Activated B cell treated with CpG ODN at 0.5 μM for 24 hours (primary cell): ENCODE data around the gene STKLD1. TPM values are rescaled to one million over a fixed set of nuclear protein-coding genes. Genes with fewer than 3 reads are reported as not detected.

Experiments
- ATAC-seq: fragments of 200-7000 bp; cut with Tn5 transposase; one replicate; pipeline ENCODE4 v1.10.0; 2021; ENCODE audit warnings: low read depth, mild to moderate bottlenecking, moderate library complexity
- CTCF ChIA-PET: fragments of 350-600 bp; sonication (Branson Sonifier 250); formaldehyde crosslinking; loops from one replicate; lab custom pipeline; 2021; ENCODE audit warnings: antibody characterized with exemption; lab: Charles Lee
- POLR2A ChIA-PET: fragments of 350-600 bp; sonication (Branson Sonifier 250); formaldehyde crosslinking; loops from one replicate; lab custom pipeline; 2021; ENCODE audit warnings: antibody characterized with exemption; lab: Charles Lee
- DNase-seq: peaks from one replicate; pipeline ENCODE4 v3.0.0; 2022
- H3K27ac Mint-ChIP-seq: one replicate; pipeline ENCODE4 v1.8.0; 2020; ENCODE audit warnings: mixed read lengths
- H3K27me3 Mint-ChIP-seq: one replicate; pipeline ENCODE4 v1.8.0; 2021; ENCODE audit warnings: mixed read lengths
- H3K36me3 Mint-ChIP-seq: one replicate; pipeline ENCODE4 v1.8.0; 2021; ENCODE audit warnings: low read depth, mixed read lengths
- H3K4me1 Mint-ChIP-seq: one replicate; pipeline ENCODE4 v1.8.0; 2021; ENCODE audit warnings: mixed read lengths
- H3K4me3 Mint-ChIP-seq: one replicate; pipeline ENCODE4 v1.8.0; 2020; ENCODE audit warnings: mild to moderate bottlenecking, mixed read lengths
- H3K9me3 Mint-ChIP-seq: one replicate; pipeline ENCODE4 v1.8.0; 2020; ENCODE audit warnings: mixed read lengths
- CTCF ChIP-seq: fragments of 200-600 bp; IDR thresholded peaks from one replicate; pipeline ENCODE4 v1.8.0; 2022; ENCODE audit warnings: antibody characterized with exemption, mild to moderate bottlenecking
- intact Hi-C: fragments of 100-400 bp; cut with micrococcal nuclease; formaldehyde crosslinking; loops from one replicate; pipeline ENCODE4 v1.15.1; 2024
- total RNA-seq: library from RNA; stranded (reverse); gene quantifications from 2 replicates; pipeline ENCODE4 v1.2.3, GENCODE V29; 2022

STKLD1 gene
- total RNA-seq, 1 donor from 2014 or later = 0.44 TPM

- peak overlapping the region; percentile 92 for H3K27ac Mint-ChIP-seq
- H3K9me3 Mint-ChIP-seq = no peaks in the 10 kb centered on the region
- ChIA-PET POLR2A (interaction anchor here (0.6 to 3.1 kb wide), 6 partner anchors 12 to 38 kb away, joined by 3 to 21 read pairs (median 4); partner anchors contain the start of genes CACFD1, REXO4 and SLC2A6), CTCF (no interaction called here)
- H3K36me3 Mint-ChIP-seq = no peaks in the 10 kb centered on the region
- intact Hi-C loops = loop anchor here (1.0 to 2.0 kb wide), 3 partner anchors 12 to 20 kb away; partner anchors contain the start of gene CACFD1
- no peak for TF ChIP-seq CTCF
- DNase-seq = peak; percentile 34
- no peaks in the 10 kb centered on the region for H3K27me3 Mint-ChIP-seq
- ATAC-seq = peak; percentile 98
- peaks cover 30% of the 10 kb centered on the region for H3K4me1 Mint-ChIP-seq
- no peak overlapping the region for H3K4me3 Mint-ChIP-seq
Measured at GRCh38 chr9:133440874-133441273, 64.7 kb downstream of the STKLD1 start.

GRCh38 chr9:133441571-133441970 is 65.4 kb downstream of the STKLD1 start:
- no peaks in the 10 kb centered on the region for H3K27me3 Mint-ChIP-seq
- intact Hi-C loops = loop anchor here (1.0 to 2.0 kb wide), 3 partner anchors 12 to 21 kb away; partner anchors contain the start of gene CACFD1
- H3K27ac Mint-ChIP-seq = peak overlapping the region; percentile 92
- no peaks in the 10 kb centered on the region for H3K36me3 Mint-ChIP-seq
- H3K4me3 Mint-ChIP-seq = peak overlapping the region; percentile 41
- H3K9me3 Mint-ChIP-seq = no peaks in the 10 kb centered on the region
- TF ChIP-seq CTCF = no peak
- no peak for ATAC-seq
- peaks cover 30% of the 10 kb centered on the region for H3K4me1 Mint-ChIP-seq
- no peak for DNase-seq
- ChIA-PET POLR2A (interaction anchor here (1.4 to 3.1 kb wide), 2 partner anchors 19 to 22 kb away, joined by 4 to 21 read pairs; partner anchors contain the start of gene CACFD1), CTCF (no interaction called here)

GRCh38 chr9:133443248-133443647 is 67.1 kb downstream of the STKLD1 start:
- POLR2A ChIA-PET = interaction anchor here (3.1 kb wide), 1 partner anchor 17 kb away, joined by 21 read pairs; the partner anchor contains the start of gene CACFD1
- Mint-ChIP-seq H3K4me3 (no peak overlapping the region), H3K27ac (no peak overlapping the region), H3K9me3 (no peaks in the 10 kb centered on the region), H3K27me3 (no peaks in the 10 kb centered on the region), H3K36me3 (no peaks in the 10 kb centered on the region), H3K4me1 (peaks cover 26% of the 10 kb centered on the region)
- TF ChIP-seq CTCF = no peak
- intact Hi-C loops = no loop called here
- DNase-seq (no peak), ATAC-seq (no peak)
- CTCF ChIA-PET = no interaction called here

GRCh38 chr9:133443982-133444381 is 67.8 kb downstream of the STKLD1 start:
- Mint-ChIP-seq H3K9me3 (no peaks in the 10 kb centered on the region), H3K4me3 (no peak overlapping the region), H3K27ac (no peak overlapping the region), H3K4me1 (peaks cover 26% of the 10 kb centered on the region), H3K36me3 (no peaks in the 10 kb centered on the region), H3K27me3 (no peaks in the 10 kb centered on the region)
- POLR2A ChIA-PET = no interaction called here
- TF ChIP-seq CTCF = no peak
- no peak for ATAC-seq
- no peak for DNase-seq
- CTCF ChIA-PET = no interaction called here
- intact Hi-C loops = no loop called here

GRCh38 chr9:133445293-133445969 is 69.3 kb downstream of the STKLD1 start:
- no peak for TF ChIP-seq CTCF
- DNase-seq (no peak), ATAC-seq (no peak)
- CTCF ChIA-PET = no interaction called here
- Mint-ChIP-seq H3K36me3 (no peaks in the 10 kb centered on the region), H3K27ac (no peak overlapping the region), H3K27me3 (no peaks in the 10 kb centered on the region), H3K9me3 (no peaks in the 10 kb centered on the region), H3K4me3 (no peak overlapping the region), H3K4me1 (peaks cover 18% of the 10 kb centered on the region)
- intact Hi-C loops = no loop called here
- POLR2A ChIA-PET = no interaction called here
